ENCODE measurements around the gene ASNSD1.

GRCh38 chr2:189613077-189613636, 48.1 kb upstream of the ASNSD1 start:
- TF ChIP-seq SPI1 (IDR thresholded peaks at IDR 0.05; ENCODE audit: borderline replicate concordance, low read depth): no peak
- TF ChIP-seq CTCF (IDR thresholded peaks at IDR 0.05; ENCODE audit: insufficient read depth, low read length): no peak
- TF ChIP-seq REST (IDR thresholded peaks at IDR 0.05; ENCODE audit: insufficient replicate concordance, low read depth): no peak
